WTC11 (cell line): ENCODE measurements around the gene ZNF622. TPM values are rescaled to one million over a fixed set of nuclear protein-coding genes. Genes with fewer than 3 reads are reported as not detected.
A peak's percentile ranks its signal among the peaks of the same experiment; 100 is the strongest.
"Not testable (repeated sequence)": the region's sequence is repeated elsewhere in the genome, so short reads cannot be mapped to it uniquely, and the experiment has no call there.

Source experiments
- ATAC-seq: fragments of 200-7000 bp; cut with Tn5 transposase; 2 replicates; pipeline ENCODE4 v1.10.0; 2021; ENCODE audit warnings: mild to moderate bottlenecking, moderate library complexity
- CTCF ChIA-PET: fragments of 300-600 bp; sonication (Branson Sonifier 250); formaldehyde crosslinking; loops from one replicate; lab custom pipeline; 2021; ENCODE audit warnings: antibody characterized with exemption; lab: Charles Lee
- POLR2A ChIA-PET: fragments of 350-600 bp; sonication (Branson Sonifier 250); formaldehyde crosslinking; loops from one replicate; lab custom pipeline; 2021; ENCODE audit warnings: antibody characterized with exemption; lab: Charles Lee
- DNase-seq: peaks from one replicate; pipeline ENCODE4 v3.0.0; 2021; ENCODE audit warnings: low spot score
- H3K27ac Mint-ChIP-seq: 2 replicates; pipeline ENCODE4 v1.8.0; 2021; ENCODE audit warnings: mixed read lengths
- H3K27me3 Mint-ChIP-seq: 2 replicates; pipeline ENCODE4 v1.8.0; 2021; ENCODE audit warnings: low read depth, mild to moderate bottlenecking, moderate library complexity, mixed read lengths
- H3K36me3 Mint-ChIP-seq: 2 replicates; pipeline ENCODE4 v1.8.0; 2021; ENCODE audit warnings: mixed read lengths
- H3K4me1 Mint-ChIP-seq: 2 replicates; pipeline ENCODE4 v1.8.0; 2022; ENCODE audit warnings: mixed read lengths
- H3K4me3 Mint-ChIP-seq: 2 replicates; pipeline ENCODE4 v1.8.0; 2021; ENCODE audit warnings: mild to moderate bottlenecking, moderate library complexity, mixed read lengths
- H3K9me3 Mint-ChIP-seq: 2 replicates; pipeline ENCODE4 v1.8.0; 2021; ENCODE audit warnings: mixed read lengths
- MXD4 ChIP-seq: fragments of 250-450 bp; sonication (Bioruptor Pico); IDR thresholded peaks from 2 replicates; pipeline ENCODE4 v1.8.0; 2021; ENCODE audit warnings: mild to moderate bottlenecking, moderate library complexity, borderline replicate concordance
- ZNF263 ChIP-seq: sonication (generic); formaldehyde crosslinking; IDR thresholded peaks from 2 replicates; pipeline ENCODE4 v1.8.1; 2022; ENCODE audit warnings: low read depth, mild to moderate bottlenecking, moderate library complexity, missing genetic modification reagents
- ZNF317 ChIP-seq: sonication (generic); formaldehyde crosslinking; IDR thresholded peaks from 2 replicates; pipeline ENCODE4 v1.8.1; 2023; ENCODE audit warnings: low read depth, mild to moderate bottlenecking, moderate library complexity, missing genetic modification reagents, borderline replicate concordance
- ZNF423 ChIP-seq: fragments of 250-450 bp; sonication (Bioruptor Pico); IDR thresholded peaks from 2 replicates; pipeline ENCODE4 v2.1.2; 2022; ENCODE audit warnings: mild to moderate bottlenecking, moderate library complexity
- total RNA-seq: library from RNA; stranded (reverse); gene quantifications from 3 replicates; pipeline ENCODE4 v1.2.3, GENCODE V29; 2021
- TF ChIP-seq, protein P1 (sequence below): sonication (generic); formaldehyde crosslinking; IDR thresholded peaks from 2 replicates; pipeline ENCODE4 v1.8.0; 2022; ENCODE audit warnings: mild to moderate bottlenecking, missing genetic modification reagents
- TF ChIP-seq, protein P2 (sequence below): sonication (generic); formaldehyde crosslinking; IDR thresholded peaks from 2 replicates; pipeline ENCODE4 v1.8.1; 2023; ENCODE audit warnings: mild to moderate bottlenecking, moderate library complexity, missing genetic modification reagents
- TF ChIP-seq, protein P3 (sequence below): sonication (generic); formaldehyde crosslinking; IDR thresholded peaks from 2 replicates; pipeline ENCODE4 v1.8.1; 2022; ENCODE audit warnings: missing genetic modification reagents, borderline replicate concordance
- TF ChIP-seq, protein P4 (sequence below): fragments of 250-450 bp; sonication (Bioruptor Pico); IDR thresholded peaks from 2 replicates; pipeline ENCODE4 v1.9.0; 2021; ENCODE audit warnings: mild to moderate bottlenecking
- TF ChIP-seq, protein P5 (sequence below): sonication (generic); formaldehyde crosslinking; IDR thresholded peaks from 2 replicates; pipeline ENCODE4 v1.8.0; 2023; ENCODE audit warnings: missing genetic modification reagents
- TF ChIP-seq, protein P6 (sequence below): fragments of 250-450 bp; sonication (Bioruptor Pico); IDR thresholded peaks from 2 replicates; pipeline ENCODE4 v1.9.0; 2021; ENCODE audit warnings: mild to moderate bottlenecking, borderline replicate concordance
- TF ChIP-seq, protein P7 (sequence below): sonication (generic); formaldehyde crosslinking; IDR thresholded peaks from 2 replicates; pipeline ENCODE4 v1.8.1; 2022; ENCODE audit warnings: low read depth, mild to moderate bottlenecking, moderate library complexity, missing genetic modification reagents, borderline replicate concordance
- TF ChIP-seq, protein P8 (sequence below): sonication (generic); formaldehyde crosslinking; IDR thresholded peaks from 2 replicates; pipeline ENCODE4 v1.8.1; 2023; ENCODE audit warnings: mild to moderate bottlenecking, missing genetic modification reagents

Gene ZNF622
- total RNA-seq, 1 experiment from 2014 or later = 37.9 TPM

DNA sequence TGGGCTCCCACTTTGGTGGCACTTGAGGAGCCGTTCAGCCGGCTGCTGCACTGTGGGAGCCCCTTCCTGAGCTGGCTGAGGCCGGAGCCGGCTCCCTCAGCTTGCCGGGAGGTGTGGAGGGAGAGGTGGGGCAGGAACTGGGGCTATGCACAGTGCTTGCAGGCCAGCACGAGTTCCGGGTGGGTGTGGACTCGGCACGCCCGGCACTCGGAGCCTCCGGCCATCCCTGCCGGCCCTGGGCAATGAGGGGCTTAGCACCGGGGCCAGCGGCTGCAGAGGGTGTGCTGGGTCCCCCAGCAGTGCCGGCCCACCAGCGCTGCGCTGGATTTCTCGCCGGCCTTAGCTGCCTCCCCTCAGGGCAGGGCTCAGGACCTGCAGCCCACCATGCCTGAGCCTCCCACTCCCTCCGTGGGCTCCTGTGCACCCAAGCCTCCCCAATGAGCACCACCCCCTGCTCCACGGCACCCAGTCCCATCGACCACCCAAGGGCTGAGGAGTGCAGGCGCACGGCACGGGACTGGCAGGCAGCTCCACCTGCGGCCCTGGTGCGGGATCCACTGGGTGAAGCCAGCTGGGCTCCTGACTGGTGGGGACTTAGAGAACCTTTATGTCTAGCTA is 29.4 kb downstream of the ZNF622 start:
- CTCF ChIA-PET = interaction anchor here (0.7 to 1.8 kb wide), 2 partner anchors 8 to 275 kb away, joined by 3 to 6 read pairs; no protein-coding TSS in a partner anchor
- H3K36me3 Mint-ChIP-seq, H3K4me3 Mint-ChIP-seq, POLR2A ChIA-PET, DNase-seq, H3K27me3 Mint-ChIP-seq, H3K27ac Mint-ChIP-seq, ATAC-seq, H3K9me3 Mint-ChIP-seq: not testable (repeated sequence)
- peaks cover 16% of the 10 kb centered on the region for H3K4me1 Mint-ChIP-seq

DNA sequence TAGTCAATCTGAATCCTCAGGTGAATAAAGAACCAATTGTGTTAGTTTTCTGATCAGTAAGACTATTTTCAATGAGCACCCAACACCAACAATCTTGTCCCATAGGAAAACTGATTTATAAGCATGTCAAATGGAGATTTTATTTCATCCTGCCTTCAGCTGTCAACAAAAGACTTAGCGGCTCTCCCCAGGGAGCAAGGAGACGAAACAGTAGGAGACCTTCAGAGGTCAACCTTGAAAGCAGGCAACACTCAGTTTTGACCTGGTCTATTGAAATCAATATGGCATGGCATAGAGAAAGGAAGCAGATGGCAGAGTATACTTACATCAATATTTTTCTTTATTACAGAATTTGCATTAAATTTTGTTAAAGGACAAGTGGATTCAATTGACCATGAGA is 34.1 kb downstream of the ZNF622 start:
- peaks cover 42% of the 10 kb centered on the region for H3K4me1 Mint-ChIP-seq
- DNase-seq = no peak
- H3K36me3 Mint-ChIP-seq = peaks cover 3% of the 10 kb centered on the region
- TF ChIP-seq ZNF263 (CRISPR knock-in tag) (no peak), ZNF317 (CRISPR knock-in tag) (no peak), ZNF423 (CRISPR knock-in tag) (peak; percentile 87)
- TF ChIP-seq, protein P1, sequence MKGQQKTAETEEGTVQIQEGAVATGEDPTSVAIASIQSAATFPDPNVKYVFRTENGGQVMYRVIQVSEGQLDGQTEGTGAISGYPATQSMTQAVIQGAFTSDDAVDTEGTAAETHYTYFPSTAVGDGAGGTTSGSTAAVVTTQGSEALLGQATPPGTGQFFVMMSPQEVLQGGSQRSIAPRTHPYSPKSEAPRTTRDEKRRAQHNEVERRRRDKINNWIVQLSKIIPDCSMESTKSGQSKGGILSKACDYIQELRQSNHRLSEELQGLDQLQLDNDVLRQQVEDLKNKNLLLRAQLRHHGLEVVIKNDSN (CRISPR knock-in tag) = no peak
- TF ChIP-seq, protein P2, sequence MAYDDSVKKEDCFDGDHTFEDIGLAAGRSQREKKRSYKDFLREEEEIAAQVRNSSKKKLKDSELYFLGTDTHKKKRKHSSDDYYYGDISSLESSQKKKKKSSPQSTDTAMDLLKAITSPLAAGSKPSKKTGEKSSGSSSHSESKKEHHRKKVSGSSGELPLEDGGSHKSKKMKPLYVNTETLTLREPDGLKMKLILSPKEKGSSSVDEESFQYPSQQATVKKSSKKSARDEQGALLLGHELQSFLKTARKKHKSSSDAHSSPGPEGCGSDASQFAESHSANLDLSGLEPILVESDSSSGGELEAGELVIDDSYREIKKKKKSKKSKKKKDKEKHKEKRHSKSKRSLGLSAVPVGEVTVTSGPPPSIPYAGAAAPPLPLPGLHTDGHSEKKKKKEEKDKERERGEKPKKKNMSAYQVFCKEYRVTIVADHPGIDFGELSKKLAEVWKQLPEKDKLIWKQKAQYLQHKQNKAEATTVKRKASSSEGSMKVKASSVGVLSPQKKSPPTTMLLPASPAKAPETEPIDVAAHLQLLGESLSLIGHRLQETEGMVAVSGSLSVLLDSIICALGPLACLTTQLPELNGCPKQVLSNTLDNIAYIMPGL (CRISPR knock-in tag) = no peak
- TF ChIP-seq, protein P3, sequence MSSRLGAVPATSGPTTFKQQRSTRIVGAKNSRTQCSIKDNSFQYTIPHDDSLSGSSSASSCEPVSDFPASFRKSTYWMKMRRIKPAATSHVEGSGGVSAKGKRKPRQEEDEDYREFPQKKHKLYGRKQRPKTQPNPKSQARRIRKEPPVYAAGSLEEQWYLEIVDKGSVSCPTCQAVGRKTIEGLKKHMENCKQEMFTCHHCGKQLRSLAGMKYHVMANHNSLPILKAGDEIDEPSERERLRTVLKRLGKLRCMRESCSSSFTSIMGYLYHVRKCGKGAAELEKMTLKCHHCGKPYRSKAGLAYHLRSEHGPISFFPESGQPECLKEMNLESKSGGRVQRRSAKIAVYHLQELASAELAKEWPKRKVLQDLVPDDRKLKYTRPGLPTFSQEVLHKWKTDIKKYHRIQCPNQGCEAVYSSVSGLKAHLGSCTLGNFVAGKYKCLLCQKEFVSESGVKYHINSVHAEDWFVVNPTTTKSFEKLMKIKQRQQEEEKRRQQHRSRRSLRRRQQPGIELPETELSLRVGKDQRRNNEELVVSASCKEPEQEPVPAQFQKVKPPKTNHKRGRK (CRISPR knock-in tag) = no peak
- TF ChIP-seq, protein P4, sequence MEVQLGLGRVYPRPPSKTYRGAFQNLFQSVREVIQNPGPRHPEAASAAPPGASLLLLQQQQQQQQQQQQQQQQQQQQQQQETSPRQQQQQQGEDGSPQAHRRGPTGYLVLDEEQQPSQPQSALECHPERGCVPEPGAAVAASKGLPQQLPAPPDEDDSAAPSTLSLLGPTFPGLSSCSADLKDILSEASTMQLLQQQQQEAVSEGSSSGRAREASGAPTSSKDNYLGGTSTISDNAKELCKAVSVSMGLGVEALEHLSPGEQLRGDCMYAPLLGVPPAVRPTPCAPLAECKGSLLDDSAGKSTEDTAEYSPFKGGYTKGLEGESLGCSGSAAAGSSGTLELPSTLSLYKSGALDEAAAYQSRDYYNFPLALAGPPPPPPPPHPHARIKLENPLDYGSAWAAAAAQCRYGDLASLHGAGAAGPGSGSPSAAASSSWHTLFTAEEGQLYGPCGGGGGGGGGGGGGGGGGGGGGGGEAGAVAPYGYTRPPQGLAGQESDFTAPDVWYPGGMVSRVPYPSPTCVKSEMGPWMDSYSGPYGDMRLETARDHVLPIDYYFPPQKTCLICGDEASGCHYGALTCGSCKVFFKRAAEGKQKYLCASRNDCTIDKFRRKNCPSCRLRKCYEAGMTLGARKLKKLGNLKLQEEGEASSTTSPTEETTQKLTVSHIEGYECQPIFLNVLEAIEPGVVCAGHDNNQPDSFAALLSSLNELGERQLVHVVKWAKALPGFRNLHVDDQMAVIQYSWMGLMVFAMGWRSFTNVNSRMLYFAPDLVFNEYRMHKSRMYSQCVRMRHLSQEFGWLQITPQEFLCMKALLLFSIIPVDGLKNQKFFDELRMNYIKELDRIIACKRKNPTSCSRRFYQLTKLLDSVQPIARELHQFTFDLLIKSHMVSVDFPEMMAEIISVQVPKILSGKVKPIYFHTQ (CRISPR knock-in tag) = no peak
- TF ChIP-seq, all 79 proteins: peak for 1
- H3K27ac Mint-ChIP-seq = peak overlapping the region; percentile 5; the same call in 1 of the 2 replicates
- no peaks in the 10 kb centered on the region for H3K9me3 Mint-ChIP-seq
- H3K27me3 Mint-ChIP-seq = peaks cover 4% of the 10 kb centered on the region
- ATAC-seq = no peak
- ChIA-PET CTCF (no interaction called here), POLR2A (no interaction called here)
- 0 out of 2 replicates have a peak overlapping the region, but pooled peaks have one; percentile 8 for H3K4me3 Mint-ChIP-seq

DNA sequence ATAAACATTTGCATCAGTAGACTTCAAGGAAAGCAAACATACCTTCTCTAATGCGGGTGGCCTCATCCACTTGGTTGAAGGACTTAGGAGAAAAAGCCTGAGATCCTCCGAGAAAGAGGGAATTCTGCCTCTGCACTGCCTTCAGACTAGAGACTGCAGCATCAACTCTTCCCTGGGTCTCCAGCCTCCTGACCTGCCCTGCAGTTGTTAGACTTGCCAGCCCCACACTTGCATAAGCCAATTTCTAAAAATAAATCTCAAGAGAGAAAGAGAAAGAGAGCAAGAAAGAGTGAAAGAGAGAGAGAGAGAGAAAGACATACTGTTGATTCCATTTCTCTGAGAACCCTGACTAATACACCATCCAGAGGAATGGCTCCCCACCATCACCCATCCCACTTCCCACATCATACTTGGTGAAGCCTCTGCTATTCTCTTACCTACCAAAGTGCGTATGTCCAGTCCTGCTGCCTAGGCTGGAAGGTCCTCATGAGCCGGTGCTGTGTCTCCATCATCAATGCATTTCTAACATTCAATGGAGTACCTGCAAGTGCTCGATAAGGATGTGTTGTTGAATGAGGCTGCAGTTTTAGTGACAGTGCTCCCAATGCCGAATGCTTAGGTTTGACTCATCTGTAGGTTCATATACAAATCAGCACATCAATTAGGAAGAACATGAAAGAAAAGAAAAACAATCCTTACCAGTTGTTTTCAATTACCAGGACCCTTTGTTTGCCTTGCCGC is 35.1 kb downstream of the ZNF622 start:
- no peak overlapping the region for H3K4me3 Mint-ChIP-seq
- H3K27ac Mint-ChIP-seq = no peak overlapping the region
- ATAC-seq = no peak
- H3K4me1 Mint-ChIP-seq = peaks cover 46% of the 10 kb centered on the region
- H3K36me3 Mint-ChIP-seq = peaks cover 11% of the 10 kb centered on the region
- ChIA-PET CTCF (no interaction called here), POLR2A (no interaction called here)
- no peak for DNase-seq
- H3K9me3 Mint-ChIP-seq = no peaks in the 10 kb centered on the region
- H3K27me3 Mint-ChIP-seq = peaks cover 7% of the 10 kb centered on the region
- TF ChIP-seq, protein P5, sequence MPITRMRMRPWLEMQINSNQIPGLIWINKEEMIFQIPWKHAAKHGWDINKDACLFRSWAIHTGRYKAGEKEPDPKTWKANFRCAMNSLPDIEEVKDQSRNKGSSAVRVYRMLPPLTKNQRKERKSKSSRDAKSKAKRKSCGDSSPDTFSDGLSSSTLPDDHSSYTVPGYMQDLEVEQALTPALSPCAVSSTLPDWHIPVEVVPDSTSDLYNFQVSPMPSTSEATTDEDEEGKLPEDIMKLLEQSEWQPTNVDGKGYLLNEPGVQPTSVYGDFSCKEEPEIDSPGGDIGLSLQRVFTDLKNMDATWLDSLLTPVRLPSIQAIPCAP (CRISPR knock-in tag) = no peak
- TF ChIP-seq, protein P6, sequence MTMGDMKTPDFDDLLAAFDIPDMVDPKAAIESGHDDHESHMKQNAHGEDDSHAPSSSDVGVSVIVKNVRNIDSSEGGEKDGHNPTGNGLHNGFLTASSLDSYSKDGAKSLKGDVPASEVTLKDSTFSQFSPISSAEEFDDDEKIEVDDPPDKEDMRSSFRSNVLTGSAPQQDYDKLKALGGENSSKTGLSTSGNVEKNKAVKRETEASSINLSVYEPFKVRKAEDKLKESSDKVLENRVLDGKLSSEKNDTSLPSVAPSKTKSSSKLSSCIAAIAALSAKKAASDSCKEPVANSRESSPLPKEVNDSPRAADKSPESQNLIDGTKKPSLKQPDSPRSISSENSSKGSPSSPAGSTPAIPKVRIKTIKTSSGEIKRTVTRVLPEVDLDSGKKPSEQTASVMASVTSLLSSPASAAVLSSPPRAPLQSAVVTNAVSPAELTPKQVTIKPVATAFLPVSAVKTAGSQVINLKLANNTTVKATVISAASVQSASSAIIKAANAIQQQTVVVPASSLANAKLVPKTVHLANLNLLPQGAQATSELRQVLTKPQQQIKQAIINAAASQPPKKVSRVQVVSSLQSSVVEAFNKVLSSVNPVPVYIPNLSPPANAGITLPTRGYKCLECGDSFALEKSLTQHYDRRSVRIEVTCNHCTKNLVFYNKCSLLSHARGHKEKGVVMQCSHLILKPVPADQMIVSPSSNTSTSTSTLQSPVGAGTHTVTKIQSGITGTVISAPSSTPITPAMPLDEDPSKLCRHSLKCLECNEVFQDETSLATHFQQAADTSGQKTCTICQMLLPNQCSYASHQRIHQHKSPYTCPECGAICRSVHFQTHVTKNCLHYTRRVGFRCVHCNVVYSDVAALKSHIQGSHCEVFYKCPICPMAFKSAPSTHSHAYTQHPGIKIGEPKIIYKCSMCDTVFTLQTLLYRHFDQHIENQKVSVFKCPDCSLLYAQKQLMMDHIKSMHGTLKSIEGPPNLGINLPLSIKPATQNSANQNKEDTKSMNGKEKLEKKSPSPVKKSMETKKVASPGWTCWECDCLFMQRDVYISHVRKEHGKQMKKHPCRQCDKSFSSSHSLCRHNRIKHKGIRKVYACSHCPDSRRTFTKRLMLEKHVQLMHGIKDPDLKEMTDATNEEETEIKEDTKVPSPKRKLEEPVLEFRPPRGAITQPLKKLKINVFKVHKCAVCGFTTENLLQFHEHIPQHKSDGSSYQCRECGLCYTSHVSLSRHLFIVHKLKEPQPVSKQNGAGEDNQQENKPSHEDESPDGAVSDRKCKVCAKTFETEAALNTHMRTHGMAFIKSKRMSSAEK (CRISPR knock-in tag) = no peak
- TF ChIP-seq, protein P7, sequence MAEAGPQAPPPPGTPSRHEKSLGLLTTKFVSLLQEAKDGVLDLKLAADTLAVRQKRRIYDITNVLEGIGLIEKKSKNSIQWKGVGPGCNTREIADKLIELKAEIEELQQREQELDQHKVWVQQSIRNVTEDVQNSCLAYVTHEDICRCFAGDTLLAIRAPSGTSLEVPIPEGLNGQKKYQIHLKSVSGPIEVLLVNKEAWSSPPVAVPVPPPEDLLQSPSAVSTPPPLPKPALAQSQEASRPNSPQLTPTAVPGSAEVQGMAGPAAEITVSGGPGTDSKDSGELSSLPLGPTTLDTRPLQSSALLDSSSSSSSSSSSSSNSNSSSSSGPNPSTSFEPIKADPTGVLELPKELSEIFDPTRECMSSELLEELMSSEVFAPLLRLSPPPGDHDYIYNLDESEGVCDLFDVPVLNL (CRISPR knock-in tag) = no peak
- TF ChIP-seq MXD4 (CRISPR knock-in tag) = no peak
- TF ChIP-seq, protein P8, sequence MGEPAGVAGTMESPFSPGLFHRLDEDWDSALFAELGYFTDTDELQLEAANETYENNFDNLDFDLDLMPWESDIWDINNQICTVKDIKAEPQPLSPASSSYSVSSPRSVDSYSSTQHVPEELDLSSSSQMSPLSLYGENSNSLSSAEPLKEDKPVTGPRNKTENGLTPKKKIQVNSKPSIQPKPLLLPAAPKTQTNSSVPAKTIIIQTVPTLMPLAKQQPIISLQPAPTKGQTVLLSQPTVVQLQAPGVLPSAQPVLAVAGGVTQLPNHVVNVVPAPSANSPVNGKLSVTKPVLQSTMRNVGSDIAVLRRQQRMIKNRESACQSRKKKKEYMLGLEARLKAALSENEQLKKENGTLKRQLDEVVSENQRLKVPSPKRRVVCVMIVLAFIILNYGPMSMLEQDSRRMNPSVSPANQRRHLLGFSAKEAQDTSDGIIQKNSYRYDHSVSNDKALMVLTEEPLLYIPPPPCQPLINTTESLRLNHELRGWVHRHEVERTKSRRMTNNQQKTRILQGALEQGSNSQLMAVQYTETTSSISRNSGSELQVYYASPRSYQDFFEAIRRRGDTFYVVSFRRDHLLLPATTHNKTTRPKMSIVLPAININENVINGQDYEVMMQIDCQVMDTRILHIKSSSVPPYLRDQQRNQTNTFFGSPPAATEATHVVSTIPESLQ (CRISPR knock-in tag) = no peak
